Renal pelvis (tissue), 4 donors: Measurements from ENCODE around the gene PRR11. TPM values are rescaled to one million over a fixed set of nuclear protein-coding genes. Genes with fewer than 3 reads are reported as not detected.
A peak's percentile ranks its signal among the peaks of the same experiment; 100 is the strongest.
"Not testable (repeated sequence)": the region's sequence is repeated elsewhere in the genome, so short reads cannot be mapped to it uniquely, and the experiment has no call there.

ENCODE experiments used
- DNase-seq: peaks from one replicate; pipeline ENCODE4 v3.0.0-alpha.2; 2013
- polyA plus RNA-seq, 3 donors: library from polyadenylated mRNA; unstranded; fragments of 120-200 nt; gene quantifications; one replicate each; pipeline ENCODE4 v1.2.1, GENCODE V29; 2013; ENCODE audit not compliant: insufficient read length in 3 of 3

PRR11 gene
- polyA plus RNA-seq, 3 donors = 17.1 to 19.6 (median 19.0) TPM

DNA sequence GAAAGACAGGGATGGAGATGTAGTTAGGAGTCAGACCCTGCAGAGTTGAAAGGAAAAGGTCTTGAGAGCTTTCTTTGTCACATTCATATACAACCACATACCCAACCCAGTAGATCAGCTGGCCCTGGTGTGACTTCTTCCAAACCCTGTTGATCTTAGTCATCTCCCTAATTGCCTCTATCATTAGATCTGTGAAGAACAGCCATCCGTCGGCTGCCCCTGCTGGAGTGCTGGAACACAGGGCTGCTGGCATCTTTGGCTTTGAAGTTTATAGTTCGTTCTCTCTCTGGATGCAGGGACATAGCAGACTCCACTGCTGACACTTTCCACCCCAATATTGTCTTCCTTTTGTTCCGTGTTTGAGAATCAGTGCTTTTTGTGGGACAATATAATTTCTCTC lies 43.9 kb downstream of the PRR11 start:
- DNase-seq = no peak

GRCh38 chr17:59202320-59202719 lies 46.8 kb downstream of the PRR11 start:
- no peak for DNase-seq

- no peak for DNase-seq
Measured at GRCh38 chr17:59219370-59219769, 63.8 kb downstream of the PRR11 start.

GRCh38 chr17:59219992-59220327 lies 64.4 kb downstream of the PRR11 start:
- DNase-seq = no peak

DNA sequence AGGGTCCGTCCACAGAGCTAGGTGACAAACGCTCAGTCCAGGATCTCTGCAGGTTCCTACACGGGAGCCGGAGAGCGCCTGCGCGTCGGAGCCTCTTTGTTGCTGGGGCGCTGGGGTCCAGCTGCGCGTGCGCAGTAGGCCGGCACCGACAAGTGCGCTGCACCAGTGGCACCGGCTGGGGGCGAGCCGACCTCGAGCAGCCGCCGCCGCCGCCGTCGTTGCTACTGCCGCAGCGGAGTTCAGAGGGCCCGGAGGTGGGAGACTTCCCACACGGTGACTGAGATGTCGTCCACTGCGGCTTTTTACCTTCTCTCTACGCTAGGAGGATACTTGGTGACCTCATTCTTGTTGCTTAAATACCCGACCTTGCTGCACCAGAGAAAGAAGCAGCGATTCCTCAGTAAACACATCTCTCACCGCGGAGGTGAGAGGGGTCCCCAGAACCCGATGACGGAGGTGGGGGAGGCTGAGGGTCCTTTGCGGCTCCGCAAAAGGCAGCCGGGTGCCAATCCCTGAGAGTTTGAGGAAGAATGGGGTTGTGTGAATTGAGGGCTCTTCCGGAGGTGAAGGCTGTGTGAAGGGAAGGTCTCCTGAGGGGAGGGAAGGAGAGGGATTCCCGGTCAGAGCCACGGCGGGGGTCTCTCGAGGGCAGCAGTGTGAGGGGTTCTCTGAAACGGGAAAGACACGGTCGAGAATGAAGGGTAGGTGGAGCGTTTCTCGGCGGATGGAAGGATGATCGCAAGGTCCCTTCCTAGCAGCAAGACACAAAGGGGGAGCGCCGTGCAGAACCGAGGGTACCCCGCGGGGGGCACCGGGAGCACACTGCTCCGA lies 65.0 kb downstream of the PRR11 start, which contains the start of gene GDPD1:
Gene GDPD1 (plus strand): TSS at position 184 of the 831 bp plus-strand sequence. CDS start 99 bp downstream, at position 283.
- DNase-seq = peak; percentile 93

- DNase-seq = peak; percentile 16
Measured at GRCh38 chr17:59221159-59221847, 65.8 kb downstream of the PRR11 start.

DNA sequence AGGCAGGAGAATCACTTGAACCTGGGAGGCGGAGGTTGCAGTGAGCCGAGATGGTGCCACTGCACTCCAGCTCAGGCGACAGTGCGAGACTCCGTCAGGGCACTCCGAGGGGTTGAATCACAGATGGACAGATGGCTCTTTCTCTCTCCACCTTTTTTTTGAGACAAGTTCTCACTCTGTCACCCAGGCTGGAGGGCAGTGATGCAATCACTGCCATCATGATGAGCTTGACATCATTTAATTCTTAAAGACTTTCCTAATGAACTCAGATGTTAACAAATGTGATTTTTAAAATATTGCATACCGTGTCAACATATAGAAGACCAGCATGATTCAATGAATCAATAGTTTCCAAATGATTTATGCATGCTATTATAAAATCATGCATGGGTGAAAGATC lies 68.3 kb downstream of the PRR11 start:
- no peak for DNase-seq

- not testable (repeated sequence) for DNase-seq
Measured at GRCh38 chr17:59228588-59228987, 73.0 kb downstream of the PRR11 start.

GRCh38 chr17:59230764-59231163 lies 75.2 kb downstream of the PRR11 start:
- DNase-seq = no peak

DNA sequence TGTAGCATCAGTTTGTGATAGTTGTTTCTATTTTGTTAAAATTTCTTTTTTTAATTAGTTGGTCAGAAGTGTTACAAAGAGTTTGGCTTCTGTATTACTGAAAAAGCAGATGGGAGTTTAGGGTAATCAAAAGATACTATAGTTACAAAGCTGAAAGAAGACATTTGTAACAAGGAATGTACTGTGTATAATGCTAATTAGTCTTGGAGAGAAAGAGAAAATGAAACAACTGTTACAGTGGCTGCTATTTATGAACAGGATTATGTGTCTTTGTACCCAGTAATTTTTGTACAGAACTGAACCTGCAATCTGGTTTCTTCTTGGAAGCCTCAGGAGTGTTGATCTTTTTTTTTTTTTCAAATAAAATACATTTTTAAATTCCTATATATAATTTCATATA lies 79.1 kb downstream of the PRR11 start:
- DNase-seq = no peak

DNA sequence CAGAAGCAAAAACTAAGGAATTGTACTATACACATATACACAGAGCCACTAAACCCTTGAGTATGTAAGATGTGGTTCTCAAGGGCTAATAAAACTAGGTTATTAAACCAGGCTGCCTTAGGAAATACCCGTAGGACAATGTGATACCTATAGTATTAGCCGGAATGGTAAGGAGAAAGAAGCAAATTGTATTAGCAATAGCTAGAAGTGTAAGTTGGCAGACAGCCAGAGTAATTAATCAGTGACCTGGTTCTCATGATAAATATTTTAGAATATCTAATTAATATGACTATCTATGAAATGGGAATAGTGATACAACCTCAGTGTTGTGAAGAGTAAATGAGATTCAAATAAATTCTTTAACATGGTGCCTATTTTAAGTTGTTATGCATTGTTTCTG lies 83.4 kb downstream of the PRR11 start:
- DNase-seq = no peak

- no peak for DNase-seq
Measured at GRCh38 chr17:59244081-59244480, 88.5 kb downstream of the PRR11 start.

Other genes with a start within 250 kb of the PRR11 start
- 10 to 100 TPM; 24.8 to 30.3 (median 28.6) TPM for gene TRIM37, start 48.9 kb upstream of the PRR11 start, polyA plus RNA-seq
- 10 to 100 TPM; 66.3 to 74.5 (median 69.3) TPM for gene SKA2, start 560 bp upstream of the PRR11 start, polyA plus RNA-seq
- 10 to 100 TPM; 20.6 to 24.5 (median 22.0) TPM for gene SMG8, start 54.3 kb downstream of the PRR11 start, polyA plus RNA-seq
- 10 to 100 TPM in 2 of 3 donors, 1 to 10 TPM in 1; 9.4 to 12.1 (median 11.1) TPM for gene GDPD1, start 64.8 kb downstream of the PRR11 start, polyA plus RNA-seq
- gene YPEL2, start 175.9 kb downstream of the PRR11 start, polyA plus RNA-seq = 10 to 100 TPM; 32.1 to 47.0 (median 37.6) TPM